GM21786 (cell line): ENCODE results near the gene TMEM163.
"Not testable (repeated sequence)": the region's sequence is repeated elsewhere in the genome, so short reads cannot be mapped to it uniquely, and the experiment has no call there.

Experiments used
- ATAC-seq: cut with Tn5 transposase; IDR thresholded peaks from one replicate; pipeline ENCODE4 v1.9.1; 2021; ENCODE audit not compliant: unreplicated experiment

Gene TMEM163

DNA sequence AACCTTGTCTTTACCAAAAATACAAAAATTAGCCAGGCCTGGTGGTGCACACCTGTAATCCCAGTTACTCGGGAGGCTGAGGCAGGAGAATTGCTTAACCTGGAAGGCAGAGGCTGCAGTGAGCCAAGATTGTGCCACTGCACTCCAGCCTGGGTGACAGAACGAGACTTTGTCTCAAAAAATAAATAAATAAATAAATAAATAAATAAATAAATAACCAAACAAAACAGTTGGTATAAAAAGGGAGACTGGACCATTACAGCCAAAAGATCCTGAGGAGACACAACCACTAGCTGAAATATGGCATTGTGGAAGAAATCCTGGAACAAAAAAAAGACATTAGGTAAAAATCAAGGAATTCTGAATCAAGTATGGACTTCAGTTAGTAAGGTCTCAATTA, 4.9 kb upstream of the TMEM163 start:
- ATAC-seq = not testable (repeated sequence)

- no peak for ATAC-seq
Measured at GRCh38 chr2:134722728-134723127, 3.9 kb upstream of the TMEM163 start.

GRCh38 chr2:134721596-134721995, 2.8 kb upstream of the TMEM163 start:
- no peak for ATAC-seq

- no peak for ATAC-seq
Measured at GRCh38 chr2:134718023-134718816, 580 bp downstream of the TMEM163 start.

DNA sequence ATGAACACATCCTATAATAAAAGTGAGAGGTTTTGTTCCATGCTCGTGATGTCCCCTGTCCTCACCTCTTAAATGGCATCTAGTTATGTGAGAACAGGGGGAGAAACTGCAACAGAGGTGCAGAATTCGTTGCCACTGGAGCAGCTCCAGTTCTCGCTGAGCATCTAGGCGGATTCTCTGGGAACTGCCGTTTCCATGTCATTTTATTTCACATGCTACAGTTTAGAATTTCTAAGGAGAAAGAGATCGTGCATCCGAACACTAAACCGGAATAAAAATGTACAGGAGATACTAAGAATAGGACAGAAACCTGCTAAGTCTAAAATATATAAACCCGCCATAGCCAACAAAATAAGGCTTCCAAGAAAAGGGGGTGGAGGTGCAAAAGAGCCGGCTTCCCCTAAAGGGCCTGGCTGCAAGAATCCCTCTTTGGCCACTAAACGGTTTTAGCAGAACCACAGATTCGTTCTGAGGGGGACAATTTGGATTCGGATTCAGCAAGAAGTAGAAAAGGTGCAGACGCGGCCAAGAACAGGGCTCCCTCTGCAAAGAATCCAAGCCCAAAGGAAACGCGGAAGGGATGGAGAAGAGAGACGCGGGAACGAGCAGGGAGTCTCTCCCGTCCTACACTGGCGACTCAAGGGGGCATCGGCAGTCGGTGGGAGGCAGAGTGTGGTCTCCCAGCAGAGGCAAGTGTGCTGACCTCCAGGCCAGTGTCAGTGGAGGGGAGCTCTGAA, 1.3 kb downstream of the TMEM163 start:
- no peak for ATAC-seq

GRCh38 chr2:134716721-134717243, 2.0 kb downstream of the TMEM163 start:
- ATAC-seq = no peak

DNA sequence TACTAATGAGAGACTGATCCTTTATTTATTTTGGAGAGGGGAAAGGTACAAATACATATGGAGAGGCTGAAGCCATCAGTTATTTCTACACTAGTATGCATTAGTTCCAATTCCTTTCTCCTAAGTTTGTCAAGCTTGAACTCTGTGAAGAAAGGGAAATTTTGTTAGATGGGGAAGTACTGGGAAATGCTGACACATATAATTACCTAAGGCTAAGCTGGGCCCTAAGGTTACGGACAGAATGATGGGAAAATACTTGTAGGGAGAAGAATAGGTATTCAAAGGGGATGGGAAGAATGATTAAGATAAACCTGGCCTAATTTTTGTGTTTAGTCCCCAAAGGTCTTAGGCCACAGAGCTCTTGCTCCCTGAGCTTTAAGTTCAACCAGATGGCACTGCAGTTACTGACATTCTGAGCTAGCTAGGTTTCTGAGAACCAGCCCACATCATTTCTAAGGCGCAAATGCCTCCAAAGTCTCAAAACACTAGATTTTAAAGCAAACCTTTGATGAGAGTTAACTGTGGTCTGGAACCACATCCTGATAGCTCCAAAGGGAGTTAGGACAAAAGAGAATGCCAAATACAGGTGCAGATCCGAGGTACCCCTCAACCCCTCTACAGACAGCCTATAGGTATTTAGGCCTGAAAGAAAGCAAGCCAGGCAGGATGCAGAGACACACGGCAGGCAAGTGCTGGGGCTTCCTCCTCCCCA, 2.7 kb downstream of the TMEM163 start:
- ATAC-seq = no peak

DNA sequence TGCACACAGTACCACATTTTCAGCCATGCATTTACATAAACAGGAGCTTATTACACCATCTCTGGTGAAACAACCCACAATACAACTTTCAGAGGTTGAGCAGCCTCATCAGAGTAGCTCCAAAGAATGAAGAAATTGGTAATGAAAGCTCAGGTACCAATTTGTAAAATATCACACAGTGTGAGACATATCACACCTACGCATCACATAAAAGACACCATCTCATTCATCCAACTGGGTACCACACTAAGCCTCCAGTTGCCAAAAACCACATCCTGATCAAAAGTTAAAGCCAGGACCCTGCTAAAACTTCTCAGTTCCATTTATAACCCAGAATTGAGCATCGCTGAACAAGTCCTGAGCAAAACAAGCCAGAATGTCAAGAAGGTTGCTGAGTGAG, 4.6 kb downstream of the TMEM163 start:
- ATAC-seq = no peak

- ATAC-seq = no peak
Measured at GRCh38 chr2:134713606-134714005, 5.2 kb downstream of the TMEM163 start.

- ATAC-seq = no peak
Measured at GRCh38 chr2:134713176-134713575, 5.6 kb downstream of the TMEM163 start.

GRCh38 chr2:134712736-134713135, 6.1 kb downstream of the TMEM163 start:
- ATAC-seq = no peak

GRCh38 chr2:134712299-134712698, 6.5 kb downstream of the TMEM163 start:
- ATAC-seq = no peak

GRCh38 chr2:134711692-134712091, 7.1 kb downstream of the TMEM163 start:
- ATAC-seq = no peak

- ATAC-seq = no peak
Measured at GRCh38 chr2:134707330-134707676, 11.5 kb downstream of the TMEM163 start.

DNA sequence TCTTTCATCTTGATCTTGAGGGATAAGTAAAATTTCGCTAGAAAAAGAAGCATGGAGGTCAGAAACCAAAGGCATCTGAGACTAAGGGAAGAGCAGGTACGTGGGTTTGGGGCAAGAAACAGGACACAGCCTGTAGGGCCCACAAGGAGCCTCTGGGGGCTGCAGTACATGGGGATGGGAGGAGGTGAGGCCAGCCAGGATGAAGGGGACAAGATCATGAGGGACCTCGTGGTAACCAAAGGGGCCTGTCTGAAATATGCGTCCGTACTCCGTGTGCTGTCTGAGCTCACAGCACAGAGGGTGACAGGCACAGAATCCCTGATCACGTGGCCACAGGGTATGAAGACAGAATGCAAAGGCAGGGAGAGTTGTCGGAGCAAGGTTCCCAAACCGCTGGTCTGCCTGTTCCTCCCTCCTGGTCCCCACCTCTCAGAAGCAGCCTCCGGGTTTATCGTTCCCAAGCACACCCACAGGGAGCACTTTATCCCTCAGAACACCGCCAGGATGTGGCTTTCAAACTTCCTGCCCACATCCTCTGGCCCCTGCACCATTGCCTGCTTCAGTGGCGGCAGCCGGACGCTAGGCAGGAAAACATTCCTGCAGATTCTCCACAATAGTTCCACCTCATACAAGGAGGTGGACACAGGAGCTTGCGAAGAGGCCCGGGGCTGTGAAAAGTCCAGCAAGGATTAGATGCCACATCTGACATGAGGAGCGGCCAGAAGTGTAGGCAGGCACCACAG, 12.0 kb downstream of the TMEM163 start:
- no peak for ATAC-seq

GRCh38 chr2:134705861-134706586, 12.8 kb downstream of the TMEM163 start:
- no peak for ATAC-seq

DNA sequence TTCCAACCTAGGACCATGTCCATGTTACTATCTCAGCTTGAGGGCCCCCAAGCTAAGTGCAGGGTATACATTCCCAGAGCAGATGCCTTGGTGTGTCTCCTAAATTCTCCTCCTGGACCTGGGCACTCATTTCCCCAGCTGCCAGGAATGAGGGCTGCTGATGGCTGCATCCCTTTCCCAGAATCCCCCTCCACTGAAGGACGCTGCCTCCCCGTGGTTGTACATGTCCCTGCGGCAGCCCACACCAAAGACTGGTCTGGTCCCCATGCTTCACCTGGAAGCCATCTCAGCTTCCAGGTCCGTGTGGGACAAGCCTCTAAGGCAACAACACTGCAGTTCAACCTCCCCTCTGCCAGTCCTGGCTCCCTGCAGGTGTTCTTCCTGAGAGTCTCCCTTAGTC, 14.6 kb downstream of the TMEM163 start:
- no peak for ATAC-seq

- no peak for ATAC-seq
Measured at GRCh38 chr2:134703426-134703825, 15.4 kb downstream of the TMEM163 start.

DNA sequence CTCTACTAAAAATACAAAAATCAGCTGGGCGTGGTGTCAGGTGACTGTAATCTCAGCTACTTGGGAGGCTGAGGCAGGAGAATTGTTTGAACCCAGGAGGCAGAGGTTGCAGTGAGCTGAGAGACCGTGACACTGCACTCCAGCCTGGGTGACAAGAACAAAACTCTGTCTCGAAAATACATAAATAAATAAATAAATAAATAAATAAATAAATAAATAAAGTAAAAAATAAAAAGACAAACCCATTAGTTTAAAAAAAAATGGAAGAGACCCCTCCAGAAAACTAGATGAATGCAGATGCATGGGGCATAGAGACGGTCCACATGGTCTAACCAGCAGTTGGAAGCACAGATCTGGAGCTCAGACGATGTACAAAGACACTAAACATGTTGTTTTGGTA, 18.1 kb downstream of the TMEM163 start:
- ATAC-seq = no peak

DNA sequence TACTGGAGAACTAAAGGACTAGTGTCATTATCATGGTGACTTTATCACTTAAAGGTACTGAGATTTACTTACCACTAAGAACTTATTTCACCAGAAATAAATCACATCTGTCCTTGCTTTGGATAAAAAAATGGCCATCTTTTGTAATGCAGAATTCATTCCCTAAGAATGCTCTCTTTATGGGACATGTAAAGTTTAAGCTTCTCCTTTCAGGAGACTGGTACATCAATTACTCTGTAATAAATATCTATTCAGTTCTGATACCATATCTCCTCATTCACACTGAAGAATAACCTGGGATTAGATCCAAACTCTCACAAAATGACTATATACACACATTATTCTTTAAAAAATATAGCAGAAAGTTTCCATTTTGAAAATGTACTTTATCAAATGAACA, 24.4 kb downstream of the TMEM163 start:
- ATAC-seq = no peak
